HCT116 (cell line): Measurements from ENCODE around the gene SHANK2.

Experiments used
- CEBPB ChIP-seq: IDR thresholded peaks from 2 replicates; pipeline ENCODE4 v1.6.1; 2012; ENCODE audit warnings: low read depth
- CTCF ChIP-seq, 3 experiments: fragments of 200-600 bp in 1 of 3; sonication (generic) in 1 of 3; IDR thresholded peaks in 2 of 3; conservative IDR thresholded peaks in 1 of 3; 2 replicates each; pipeline ENCODE4 v1.5.1; 2012 to 2017; ENCODE audit warnings: low read depth in 2 of 3, low read length in 2 of 3, antibody characterized with exemption in 1 of 3, borderline replicate concordance in 1 of 3, control low read depth in 1 of 3, mild to moderate bottlenecking in 1 of 3, mixed read lengths in 1 of 3, mixed run types in 1 of 3, moderate library complexity in 1 of 3; ENCODE audit not compliant: insufficient read depth in 1 of 3
- EZH2 ChIP-seq: fragments of 200-600 bp; sonication (generic); IDR thresholded peaks from 2 replicates; pipeline ENCODE4 v1.6.1; 2017; ENCODE audit warnings: antibody characterized with exemption, mixed run types
- JUND ChIP-seq: IDR thresholded peaks from 2 replicates; pipeline ENCODE4 v1.6.1; 2012
- RAD21 ChIP-seq: IDR thresholded peaks from 2 replicates; pipeline ENCODE4 v1.6.1; 2012; ENCODE audit warnings: low read depth, mild to moderate bottlenecking

- TF ChIP-seq RAD21 (no peak), JUND (no peak), CEBPB (no peak), CTCF (IDR thresholded peaks at IDR 0.05 in 2 of 3, conservative IDR thresholded peaks at IDR 0.05 in 1 of 3; ENCODE audit: borderline replicate concordance in 1 of 3, insufficient read depth in 1 of 3, low read depth in 2 of 3, low read length in 2 of 3) (no peak), EZH2 (no peak)
Observed at GRCh38 chr11:71238285-71238875, 14.0 kb downstream of the SHANK2 start.
